Hair follicle dermal papilla cell (primary cell): ENCODE results near the gene LRRC17. TPM values are rescaled to one million over a fixed set of nuclear protein-coding genes. Genes with fewer than 3 reads are reported as not detected.

Experiments used
- total RNA-seq: library from RNA; depleted of rRNA; stranded (reverse); fragments of >200 nt; gene quantifications from 2 replicates; pipeline ENCODE4 v1.2.3, GENCODE V29; 2012

LRRC17 gene
- total RNA-seq: 4.4 and 4.9 TPM in 2 replicates

GRCh38 chr7:102912742-102913141 is at the start of gene LRRC17:
LRRC17 (plus strand) TSS chr7:102913000; CDS start chr7:102933914, 20,914 bp downstream.

Other genes with a start within 250 kb of the LRRC17 start
- gene POLR2J2, start 241.3 kb upstream of the LRRC17 start, total RNA-seq: 6.9 and 7.6 TPM in 2 replicates
- 5.6 and 7.5 TPM in 2 replicates for gene FAM185A, start 164.0 kb upstream of the LRRC17 start, total RNA-seq
- 0.73 and 0.97 TPM in 2 replicates for gene FBXL13, start 161.8 kb downstream of the LRRC17 start, total RNA-seq
- 25.9 and 27.7 TPM in 2 replicates for gene ARMC10, start 162.1 kb downstream of the LRRC17 start, total RNA-seq
- 8.6 and 9.2 TPM in 2 replicates for gene NAPEPLD, start 236.1 kb downstream of the LRRC17 start, total RNA-seq